Effector memory CD4-positive, alpha-beta T cell (primary cell): ENCODE measurements around the gene HSD3B7.

ENCODE experiments used
- DNase-seq, 3 donors: peaks; one replicate each; pipeline ENCODE4 v3.0.0-alpha.2; 2020
- H3K27ac ChIP-seq: 2 replicates; pipeline ENCODE4 v1.7.0; 2013; ENCODE audit warnings: mild to moderate bottlenecking, low read length, moderate library complexity; ENCODE audit not compliant: insufficient read depth, poor library complexity, severe bottlenecking
- H3K27me3 ChIP-seq: replicated peaks from 2 replicates; pipeline ENCODE4 v1.7.0; 2013; ENCODE audit warnings: mild to moderate bottlenecking, low read length; ENCODE audit not compliant: insufficient read depth, control insufficient read depth, poor library complexity, severe bottlenecking
- H3K36me3 ChIP-seq: 2 replicates; pipeline ENCODE4 v1.7.0; 2013; ENCODE audit warnings: mild to moderate bottlenecking, low read length, moderate library complexity; ENCODE audit not compliant: control insufficient read depth, insufficient read depth
- H3K4me1 ChIP-seq: 2 replicates; pipeline ENCODE4 v1.7.0; 2013; ENCODE audit warnings: low read length, mild to moderate bottlenecking; ENCODE audit not compliant: control insufficient read depth, insufficient read depth, poor library complexity, severe bottlenecking
- H3K4me3 ChIP-seq: 2 replicates; pipeline ENCODE4 v1.7.0; 2013; ENCODE audit warnings: low read length, low read depth, mild to moderate bottlenecking; ENCODE audit not compliant: insufficient read depth, poor library complexity, severe bottlenecking
- H3K9me3 ChIP-seq: 2 replicates; pipeline ENCODE4 v1.7.0; 2013; ENCODE audit warnings: mild to moderate bottlenecking, low read length, moderate library complexity; ENCODE audit not compliant: control insufficient read depth

Gene HSD3B7

DNA sequence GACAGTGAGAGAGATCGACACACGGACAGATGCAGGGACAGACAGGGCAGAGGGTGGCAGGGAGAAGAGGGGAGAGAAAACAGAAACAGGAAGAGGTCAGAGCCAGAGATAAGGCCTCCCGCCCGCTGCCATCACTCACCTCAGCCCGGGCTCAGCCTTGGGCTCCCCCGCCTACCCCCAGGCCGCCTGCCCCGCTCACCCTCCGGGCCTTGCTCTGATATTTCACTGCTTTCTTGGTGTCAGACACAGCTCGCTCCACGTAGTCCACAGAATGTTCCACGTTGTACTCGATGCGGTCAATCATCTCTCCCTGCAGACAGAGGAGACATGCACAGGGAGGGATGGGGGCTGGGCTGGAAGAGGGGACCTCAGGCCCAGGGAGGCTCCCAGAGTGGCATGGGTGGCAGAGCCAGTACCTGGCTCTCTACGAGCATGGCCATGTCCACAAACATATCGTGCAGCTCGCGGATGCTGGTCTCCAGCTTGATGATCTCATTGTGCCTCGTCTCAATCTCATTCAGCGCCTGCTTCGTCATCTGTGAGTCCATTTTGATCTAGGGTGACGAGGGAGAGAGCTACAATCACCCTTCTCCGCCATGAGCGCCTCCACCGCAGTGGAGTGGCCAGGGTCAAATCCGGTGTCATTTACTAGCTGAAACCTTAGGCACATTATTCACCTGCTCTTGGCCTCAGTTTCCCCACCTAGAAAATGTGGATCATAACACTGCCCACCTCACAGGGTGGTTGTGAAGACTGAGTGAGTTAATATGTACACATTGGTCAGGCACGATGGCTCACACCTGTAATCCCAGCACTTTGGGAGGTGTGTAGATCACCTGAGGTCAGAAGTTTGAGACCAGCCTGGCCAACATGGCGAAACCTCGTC is 8.2 kb downstream of the HSD3B7 start:
- H3K4me1 ChIP-seq = peaks cover 6% of the 10 kb centered on the region
- H3K9me3 ChIP-seq = no peaks in the 10 kb centered on the region
- H3K4me3 ChIP-seq = no peak overlapping the region
- no peaks in the 10 kb centered on the region for H3K36me3 ChIP-seq
- H3K27me3 ChIP-seq = no peaks in the 10 kb centered on the region
- no peak for DNase-seq
- H3K27ac ChIP-seq = no peak overlapping the region

DNA sequence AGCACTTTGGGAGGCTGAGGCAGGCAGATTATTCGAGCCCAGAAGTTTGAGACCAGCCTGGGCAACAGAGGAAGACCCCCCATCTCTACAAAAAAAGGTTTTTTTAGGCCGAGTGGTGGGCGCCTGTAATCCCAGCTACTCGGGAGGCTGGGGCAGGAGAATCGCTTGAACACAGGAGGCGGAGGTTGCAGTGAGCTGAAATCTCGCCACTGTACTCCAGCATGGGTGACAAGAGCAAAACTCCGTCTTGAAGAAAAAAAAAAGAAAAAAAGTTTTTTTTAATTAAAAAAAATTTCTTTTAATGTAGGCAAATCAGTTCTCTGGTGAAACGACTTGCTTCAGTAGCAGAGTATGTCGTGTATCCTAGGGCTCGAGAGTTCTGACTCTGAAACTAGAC is 10.9 kb downstream of the HSD3B7 start:
- no peaks in the 10 kb centered on the region for H3K27me3 ChIP-seq
- H3K4me3 ChIP-seq = no peak overlapping the region
- no peaks in the 10 kb centered on the region for H3K36me3 ChIP-seq
- no peak overlapping the region for H3K27ac ChIP-seq
- H3K4me1 ChIP-seq = peaks cover 6% of the 10 kb centered on the region
- no peaks in the 10 kb centered on the region for H3K9me3 ChIP-seq
- DNase-seq = no peak

DNA sequence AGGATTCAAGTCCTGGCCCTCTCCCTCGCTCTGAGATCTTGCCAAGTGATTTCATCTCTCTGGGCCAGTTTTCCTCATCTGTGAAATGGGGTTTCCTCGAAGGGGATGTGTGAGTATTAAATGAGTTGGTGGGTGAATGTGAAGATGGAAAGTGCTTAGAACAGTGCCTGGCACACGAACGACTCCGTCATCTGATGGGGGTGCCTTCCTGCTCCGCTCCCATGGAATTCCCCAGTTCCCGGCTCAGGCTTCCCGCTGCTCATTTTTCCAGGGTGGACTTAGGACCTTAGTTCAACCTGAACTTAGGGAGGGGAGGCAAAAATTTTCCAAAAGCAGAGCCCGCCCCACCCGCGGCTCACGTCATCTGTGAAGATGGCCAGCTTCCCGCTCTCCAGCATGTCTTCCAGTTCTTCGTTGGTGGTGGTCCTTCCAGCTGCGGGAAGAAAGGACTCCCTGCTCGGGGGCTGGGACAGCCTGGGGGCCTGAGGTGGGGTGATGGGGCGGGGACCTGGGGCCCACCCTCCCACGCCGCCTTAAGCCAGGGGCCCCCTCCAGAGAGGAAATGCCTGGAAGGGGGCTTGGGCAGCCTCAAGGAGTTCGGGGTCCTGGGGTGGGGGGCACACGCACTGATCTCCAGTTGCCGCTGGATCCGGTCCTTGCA is 11.4 kb downstream of the HSD3B7 start:
- H3K27ac ChIP-seq = no peak overlapping the region
- peak overlapping the region; percentile 52 for H3K4me3 ChIP-seq
- H3K9me3 ChIP-seq = no peaks in the 10 kb centered on the region
- H3K27me3 ChIP-seq = no peaks in the 10 kb centered on the region
- DNase-seq = no peak
- peaks cover 6% of the 10 kb centered on the region for H3K4me1 ChIP-seq
- H3K36me3 ChIP-seq = no peaks in the 10 kb centered on the region

DNA sequence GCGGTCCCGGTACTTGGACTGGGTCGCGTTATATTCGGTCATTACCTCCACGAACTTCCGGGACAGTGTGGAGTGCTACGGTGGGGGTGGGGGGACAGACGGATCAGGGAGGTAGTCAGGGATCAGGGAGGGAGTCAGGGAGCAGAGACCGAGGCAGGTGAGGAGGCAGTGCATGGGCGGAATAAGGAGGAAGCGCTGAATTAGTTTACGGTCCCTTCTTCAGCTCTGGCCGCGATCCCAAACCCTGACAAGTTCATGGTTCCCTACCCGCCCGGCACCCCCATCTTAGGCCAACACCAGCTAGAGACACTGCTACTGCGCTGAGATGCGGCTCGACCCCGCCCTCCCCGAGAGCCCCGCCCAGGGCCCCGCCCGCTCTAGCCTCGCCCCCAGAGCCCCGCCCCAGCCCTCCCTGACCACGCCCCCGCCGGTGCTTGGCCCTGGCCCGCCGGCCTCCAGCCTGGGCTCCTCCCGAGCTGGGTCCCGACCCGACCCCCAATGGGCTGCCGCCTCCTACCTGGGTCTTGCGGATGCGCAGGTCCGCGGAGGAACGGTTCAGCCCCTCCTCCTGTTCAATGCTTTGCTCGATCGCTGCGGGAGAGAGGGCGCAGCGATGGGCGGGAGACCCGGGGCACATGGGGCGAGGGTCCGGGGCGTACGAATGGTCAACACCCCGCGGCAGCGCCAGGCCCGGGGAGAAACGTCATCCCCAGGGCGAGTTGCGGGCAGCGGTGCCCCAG is 12.1 kb downstream of the HSD3B7 start:
- no peaks in the 10 kb centered on the region for H3K27me3 ChIP-seq
- no peaks in the 10 kb centered on the region for H3K9me3 ChIP-seq
- H3K4me1 ChIP-seq = peaks cover 6% of the 10 kb centered on the region
- peak overlapping the region; percentile 52 for H3K4me3 ChIP-seq
- DNase-seq = peak; percentile 69 to 76 (median 75)
- H3K27ac ChIP-seq = no peak overlapping the region
- H3K36me3 ChIP-seq = no peaks in the 10 kb centered on the region

DNA sequence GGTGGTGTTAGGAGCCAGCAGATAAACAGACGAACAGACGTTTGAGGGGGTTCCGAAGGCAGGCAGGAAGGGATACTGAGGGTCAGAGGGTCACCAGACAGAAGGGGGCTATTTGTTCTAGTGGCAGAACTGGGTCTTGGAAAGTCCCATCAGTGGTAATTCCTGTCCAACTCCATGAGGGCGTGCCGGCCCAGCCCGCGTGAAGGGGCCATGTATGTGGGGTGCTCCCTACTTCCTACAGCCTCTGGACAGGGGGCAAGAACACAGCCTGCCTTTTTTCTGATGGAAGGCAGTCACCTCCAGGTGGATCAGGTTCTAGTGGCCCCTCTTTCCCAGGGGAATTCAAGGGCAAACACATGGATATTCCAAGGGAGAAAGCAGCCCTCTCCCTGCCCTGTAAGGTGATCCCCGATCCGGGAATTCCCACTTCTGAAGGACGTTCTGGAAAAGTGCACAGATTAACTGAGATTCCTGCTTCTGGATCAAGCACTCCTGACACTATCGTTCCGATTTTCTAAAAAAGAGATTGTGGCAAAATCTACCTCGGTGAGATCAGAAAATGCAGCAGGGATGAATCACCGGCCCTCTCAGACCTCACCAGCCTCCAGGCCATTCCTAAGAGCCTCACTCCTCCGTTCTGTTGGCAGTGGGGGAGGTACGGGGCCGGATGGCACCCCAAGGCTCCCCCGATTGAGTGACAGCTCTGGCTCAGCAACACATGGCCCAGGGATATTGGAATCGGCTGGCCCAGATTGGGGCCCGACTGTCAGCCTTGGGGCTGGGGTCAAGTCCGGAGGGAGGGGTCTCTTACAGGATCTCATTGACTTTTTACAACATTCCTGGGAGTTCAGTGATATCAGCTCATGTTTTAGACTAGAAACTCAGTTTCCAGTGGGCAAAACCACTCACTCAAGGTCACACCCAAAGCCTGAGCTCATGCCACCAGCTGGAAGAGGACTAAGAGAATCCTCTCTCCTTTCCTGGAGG is 13.0 kb downstream of the HSD3B7 start:
- no peaks in the 10 kb centered on the region for H3K27me3 ChIP-seq
- no peaks in the 10 kb centered on the region for H3K36me3 ChIP-seq
- H3K4me1 ChIP-seq = peaks cover 6% of the 10 kb centered on the region
- H3K4me3 ChIP-seq = peak overlapping the region; percentile 52
- no peak for DNase-seq
- H3K9me3 ChIP-seq = no peaks in the 10 kb centered on the region
- no peak overlapping the region for H3K27ac ChIP-seq

DNA sequence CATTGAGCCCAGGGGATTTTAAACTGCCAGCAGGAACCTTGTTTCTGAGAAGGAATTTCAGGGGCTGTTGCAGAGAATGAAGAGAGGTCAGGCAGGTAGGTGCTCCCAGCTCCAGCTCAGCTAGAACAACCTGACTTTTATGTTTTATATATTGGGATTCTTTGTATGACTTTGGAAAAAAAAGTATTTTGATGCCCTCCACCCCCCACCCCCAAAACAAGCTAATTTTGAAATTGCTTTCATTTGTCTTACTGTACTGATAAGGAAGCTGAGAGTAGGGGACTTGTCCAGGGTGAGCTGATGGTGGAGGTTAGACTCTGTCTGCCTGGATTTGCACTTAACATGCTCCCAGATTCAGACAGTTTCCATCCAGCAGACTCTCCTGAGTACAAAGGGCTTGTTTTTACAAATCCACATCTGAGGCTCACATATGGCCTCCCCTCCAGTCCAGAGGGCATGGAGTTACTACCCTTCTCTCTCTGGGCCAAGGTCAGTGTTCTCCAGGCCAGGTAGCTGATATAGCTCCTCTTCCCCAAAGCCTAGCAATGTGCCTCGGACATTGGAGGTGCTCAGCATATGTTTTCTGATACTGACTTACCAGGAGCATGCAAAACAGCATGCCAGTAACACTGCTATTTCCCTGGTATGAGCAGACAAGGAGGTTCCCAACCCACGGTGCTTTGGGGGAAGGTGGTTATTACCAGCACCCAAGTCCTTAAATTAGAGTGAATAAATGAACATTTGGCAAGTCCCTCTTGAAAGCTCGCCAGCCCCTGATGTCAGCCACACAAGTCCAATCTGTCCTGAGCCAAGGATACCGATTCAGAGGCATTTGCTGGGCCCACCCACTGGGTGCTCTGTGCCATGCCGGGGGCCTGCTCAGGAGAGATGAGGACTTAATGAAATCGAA is 14.1 kb downstream of the HSD3B7 start:
- Histone ChIP-seq H3K9me3 (no peaks in the 10 kb centered on the region), H3K27me3 (no peaks in the 10 kb centered on the region), H3K27ac (no peak overlapping the region), H3K36me3 (no peaks in the 10 kb centered on the region), H3K4me3 (no peak overlapping the region), H3K4me1 (peaks cover 6% of the 10 kb centered on the region)
- DNase-seq = no peak

DNA sequence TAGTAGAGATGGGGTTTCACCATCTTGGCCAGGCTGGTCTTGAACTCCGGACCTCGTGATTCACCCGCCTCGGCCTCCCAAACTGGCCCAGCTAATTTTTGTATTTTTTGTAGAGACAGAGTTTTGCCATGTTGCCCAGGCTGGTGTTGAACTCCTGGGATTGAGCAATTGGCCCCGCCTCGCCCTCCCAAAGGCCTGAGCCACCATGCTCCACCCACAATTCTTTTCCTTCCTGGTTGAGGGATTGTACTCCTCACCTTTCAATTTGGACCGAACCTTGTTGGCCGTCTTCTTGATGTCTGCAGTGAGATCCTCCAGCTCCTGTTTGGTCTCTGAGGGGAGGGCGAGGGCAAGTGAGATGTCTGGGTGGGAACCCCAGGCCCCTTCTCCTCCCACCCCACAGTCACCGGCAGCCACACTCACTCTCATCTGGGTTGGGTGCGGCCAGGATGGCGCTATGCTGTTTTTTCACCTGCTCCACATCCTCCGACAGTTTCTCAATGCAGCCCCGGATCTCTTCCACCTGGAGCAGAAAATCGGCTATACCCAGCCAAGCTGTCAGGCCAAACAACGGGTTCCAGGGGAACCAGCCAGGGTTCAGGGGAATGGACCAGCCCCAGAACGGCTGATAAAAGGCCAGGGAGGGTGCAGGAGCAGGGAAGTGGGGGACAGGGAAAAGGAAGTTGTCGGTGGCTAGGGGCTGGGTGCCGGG is 15.8 kb downstream of the HSD3B7 start:
- DNase-seq = no peak
- no peak overlapping the region for H3K4me3 ChIP-seq
- no peaks in the 10 kb centered on the region for H3K36me3 ChIP-seq
- no peaks in the 10 kb centered on the region for H3K27me3 ChIP-seq
- H3K27ac ChIP-seq = no peak overlapping the region
- H3K4me1 ChIP-seq = peaks cover 6% of the 10 kb centered on the region
- H3K9me3 ChIP-seq = no peaks in the 10 kb centered on the region

DNA sequence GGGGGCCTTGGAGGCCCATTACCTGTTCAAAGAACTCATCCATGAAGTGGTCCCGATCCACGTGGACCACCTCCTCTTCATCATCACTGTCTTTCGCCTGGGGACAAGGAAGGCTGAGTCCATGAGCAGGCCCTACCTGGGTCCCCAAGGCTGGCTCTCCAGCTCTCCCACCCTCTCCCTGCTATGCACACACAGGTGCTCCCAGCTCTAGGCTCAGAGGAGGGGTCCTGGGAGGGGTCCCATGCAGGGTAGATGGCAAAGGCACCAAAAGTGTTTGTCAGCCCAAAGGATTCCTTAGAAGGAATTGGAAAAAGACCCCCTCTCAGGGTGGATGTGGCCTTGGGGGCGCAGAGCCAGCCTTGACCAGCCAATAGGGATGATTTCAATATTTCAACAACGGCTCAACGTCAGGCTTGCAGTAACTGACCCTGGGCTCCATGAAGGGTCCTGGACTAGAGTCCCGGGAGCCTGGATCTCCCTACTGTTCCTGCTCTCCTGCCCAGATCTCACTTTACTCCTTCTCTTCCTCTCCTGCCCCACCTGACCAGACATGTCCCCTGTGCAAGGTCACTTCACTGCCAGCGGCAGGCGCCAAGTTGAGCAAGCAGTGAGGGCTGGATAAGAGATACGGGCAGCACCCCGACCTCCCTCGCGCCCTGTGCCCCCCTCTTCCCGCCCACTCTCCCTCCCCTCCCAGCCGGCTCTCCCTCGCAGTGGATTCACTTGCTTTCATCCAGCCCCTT is 16.7 kb downstream of the HSD3B7 start:
- Histone ChIP-seq H3K36me3 (no peaks in the 10 kb centered on the region), H3K4me1 (peaks cover 3% of the 10 kb centered on the region), H3K4me3 (no peak overlapping the region), H3K27ac (no peak overlapping the region), H3K9me3 (no peaks in the 10 kb centered on the region), H3K27me3 (no peaks in the 10 kb centered on the region)
- no peak for DNase-seq
